Body of pancreas (tissue), 4 donors: ENCODE results near the gene GNA15.

Experiments
- POLR2A ChIP-seq, 3 donors: fragments of 450-650 bp; IDR thresholded peaks; one replicate each; pipeline ENCODE4 v1.6.1; 2016; ENCODE audit warnings: antibody characterized with exemption in 3 of 3, mild to moderate bottlenecking in 2 of 3
- TF ChIP-seq, protein P1 (sequence below), 7 experiments: fragments of 450-650 bp in 4 of 7; fragments of 200-600 bp in 3 of 7; sonication (generic) in 3 of 7; IDR thresholded peaks; one replicate each; pipeline ENCODE4 v1.5.1; 2016 to 2019; ENCODE audit warnings: antibody characterized with exemption in 7 of 7

DNA sequence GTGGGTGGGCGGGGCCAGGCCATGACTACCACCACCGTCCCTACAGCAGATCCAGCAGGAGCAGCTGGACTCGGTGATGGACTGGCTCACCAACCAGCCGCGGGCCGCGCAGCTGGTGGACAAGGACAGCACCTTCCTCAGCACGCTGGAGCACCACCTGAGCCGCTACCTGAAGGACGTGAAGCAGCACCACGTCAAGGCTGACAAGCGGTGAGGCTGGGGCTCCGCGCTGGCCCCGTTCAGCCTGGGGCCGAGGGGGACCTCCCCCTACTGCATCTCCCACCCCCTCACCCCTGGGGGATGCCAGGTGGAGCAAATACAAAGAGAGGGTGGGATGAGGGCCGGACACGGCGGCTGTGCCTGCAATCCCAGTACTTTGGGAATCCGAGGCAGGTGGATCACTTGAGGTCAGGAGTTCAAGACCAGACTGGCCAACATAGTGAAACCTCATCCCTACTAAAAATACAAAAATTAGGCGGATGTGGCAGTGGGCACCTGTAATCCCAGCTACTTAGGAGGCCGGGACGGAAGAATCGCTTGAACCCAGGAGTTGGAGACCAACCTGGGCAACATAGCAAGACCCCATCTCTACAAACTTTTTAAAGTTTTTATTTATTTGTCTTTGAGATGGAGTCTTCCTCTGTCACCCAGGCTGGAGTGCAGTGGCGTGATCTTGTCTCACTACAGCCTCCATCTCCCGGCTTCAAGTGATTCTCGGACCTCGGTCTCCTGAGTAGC lies 70.6 kb downstream of the GNA15 start:
- TF ChIP-seq, protein P1, sequence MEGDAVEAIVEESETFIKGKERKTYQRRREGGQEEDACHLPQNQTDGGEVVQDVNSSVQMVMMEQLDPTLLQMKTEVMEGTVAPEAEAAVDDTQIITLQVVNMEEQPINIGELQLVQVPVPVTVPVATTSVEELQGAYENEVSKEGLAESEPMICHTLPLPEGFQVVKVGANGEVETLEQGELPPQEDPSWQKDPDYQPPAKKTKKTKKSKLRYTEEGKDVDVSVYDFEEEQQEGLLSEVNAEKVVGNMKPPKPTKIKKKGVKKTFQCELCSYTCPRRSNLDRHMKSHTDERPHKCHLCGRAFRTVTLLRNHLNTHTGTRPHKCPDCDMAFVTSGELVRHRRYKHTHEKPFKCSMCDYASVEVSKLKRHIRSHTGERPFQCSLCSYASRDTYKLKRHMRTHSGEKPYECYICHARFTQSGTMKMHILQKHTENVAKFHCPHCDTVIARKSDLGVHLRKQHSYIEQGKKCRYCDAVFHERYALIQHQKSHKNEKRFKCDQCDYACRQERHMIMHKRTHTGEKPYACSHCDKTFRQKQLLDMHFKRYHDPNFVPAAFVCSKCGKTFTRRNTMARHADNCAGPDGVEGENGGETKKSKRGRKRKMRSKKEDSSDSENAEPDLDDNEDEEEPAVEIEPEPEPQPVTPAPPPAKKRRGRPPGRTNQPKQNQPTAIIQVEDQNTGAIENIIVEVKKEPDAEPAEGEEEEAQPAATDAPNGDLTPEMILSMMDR (IDR thresholded peaks at IDR 0.05): no peak
- TF ChIP-seq POLR2A (IDR thresholded peaks at IDR 0.05): no peak
